Medulla oblongata (tissue), 1 donor: ENCODE results near the gene LACTBL1.

Experiments
- DNase-seq: peaks from one replicate; pipeline ENCODE4 v3.0.0-alpha.2; 2015; ENCODE audit errors: extremely low spot score

The LACTBL1 gene

GRCh38 chr1:22944346-22945055, 28.2 kb downstream of the LACTBL1 start:
- DNase-seq, result no peak

DNA sequence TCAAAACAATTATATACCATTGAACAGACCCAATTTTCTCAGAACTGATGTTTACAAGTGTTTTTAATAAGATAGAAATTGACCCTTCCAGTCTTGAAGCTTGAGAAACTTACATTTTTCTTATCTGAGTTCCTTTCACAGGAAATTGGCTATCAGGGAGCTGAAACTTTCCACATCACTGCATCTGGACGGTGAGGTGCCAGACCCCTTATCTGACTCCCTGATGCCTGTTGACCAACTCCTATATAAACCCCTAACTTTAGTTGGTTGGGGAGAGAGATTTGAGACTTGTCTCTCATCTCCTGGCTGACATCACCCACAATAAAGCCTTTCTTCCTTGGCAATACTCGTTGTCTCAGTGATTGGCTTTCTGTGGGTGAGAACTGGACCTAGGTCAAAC, 31.4 kb downstream of the LACTBL1 start:
- no peak for DNase-seq

DNA sequence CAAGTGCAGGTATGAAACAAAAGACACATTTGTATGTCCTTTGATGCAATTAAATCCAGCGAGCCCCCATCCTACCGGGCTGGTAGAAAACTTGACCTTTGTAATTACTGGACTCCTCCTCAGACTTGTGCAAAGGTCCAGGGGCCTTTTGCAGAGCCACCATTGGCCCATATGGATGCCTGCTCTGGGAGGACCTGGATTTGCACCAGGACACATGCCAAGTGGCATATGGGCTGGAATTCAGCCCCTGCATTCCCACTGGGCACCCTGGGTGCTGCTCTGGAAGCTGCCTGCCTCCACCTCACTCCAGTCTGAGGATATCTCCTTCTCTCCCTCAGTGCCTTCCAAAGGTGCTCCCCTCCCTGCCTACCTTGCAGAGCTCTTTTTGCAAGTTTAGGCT, 36.0 kb downstream of the LACTBL1 start:
- no peak for DNase-seq

- DNase-seq, result no peak
Observed at GRCh38 chr1:22935433-22935832, 37.2 kb downstream of the LACTBL1 start.

DNA sequence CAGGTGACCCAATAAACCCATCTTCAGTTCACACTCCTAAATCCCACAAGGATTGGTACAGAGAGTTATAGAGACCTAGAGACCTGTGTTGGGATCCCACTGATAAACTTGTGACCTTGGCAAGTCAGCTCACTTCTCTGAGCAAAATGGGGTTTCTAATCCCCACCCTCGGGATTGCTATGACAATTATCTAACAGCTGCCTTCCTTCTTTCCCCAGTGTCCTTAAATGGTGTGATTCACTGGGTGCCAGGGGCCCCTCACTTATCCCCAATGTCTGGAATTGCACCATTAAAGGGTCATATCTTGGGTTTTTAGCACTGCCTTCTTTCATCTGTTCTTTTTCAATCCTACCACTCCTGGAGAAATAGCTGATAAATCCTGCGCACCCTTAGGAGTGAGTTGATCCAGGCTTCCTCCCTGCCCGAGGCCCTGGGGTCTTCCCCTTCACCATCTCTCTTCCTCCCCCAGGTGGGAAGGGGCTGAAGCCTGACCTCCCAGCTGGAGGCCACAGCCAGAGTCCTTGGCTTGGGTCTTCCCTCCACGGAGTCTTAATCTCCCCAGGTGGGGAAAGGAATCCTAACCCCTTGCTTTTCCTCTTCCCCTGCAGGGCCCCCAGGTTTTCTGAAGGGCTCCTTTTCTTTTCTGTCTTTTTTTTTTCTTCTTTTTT, 39.7 kb downstream of the LACTBL1 start:
- no peak for DNase-seq

DNA sequence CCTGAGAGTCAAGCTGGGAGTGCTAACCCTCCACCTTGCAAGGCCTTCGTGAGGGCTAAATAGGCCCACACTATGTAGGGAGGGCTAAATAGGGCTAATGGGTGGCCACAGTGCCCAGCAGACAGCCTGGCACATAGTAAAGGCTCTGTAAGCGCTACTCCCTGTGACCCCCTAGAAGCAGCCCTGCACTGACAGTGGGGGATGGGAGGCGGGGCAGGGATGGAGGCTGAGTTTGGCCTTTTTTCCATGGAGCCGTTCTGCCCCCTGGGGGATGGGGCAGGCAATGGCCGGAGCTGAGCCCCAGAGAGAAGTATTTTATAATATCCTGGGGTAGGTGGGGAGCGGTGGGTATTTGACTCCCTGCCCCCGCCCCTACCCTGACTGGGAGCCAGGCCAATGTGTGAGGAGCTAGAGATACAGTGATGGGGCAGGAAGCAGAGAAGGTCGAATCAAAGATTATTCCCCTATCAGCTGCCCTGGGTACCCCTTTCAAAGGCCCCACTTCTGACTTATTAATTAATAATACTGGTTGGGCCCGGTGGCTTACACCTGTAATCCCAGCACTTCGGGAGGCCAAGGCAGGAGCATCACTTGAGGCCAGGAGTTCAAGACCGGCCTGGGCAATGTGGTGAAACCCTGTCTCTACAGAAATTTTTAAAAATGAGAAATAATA, 42.3 kb downstream of the LACTBL1 start:
- peak; percentile 54 for DNase-seq

GRCh38 chr1:22925111-22925510, 47.6 kb downstream of the LACTBL1 start:
- no peak for DNase-seq

GRCh38 chr1:22922640-22923039, 50.0 kb downstream of the LACTBL1 start:
- DNase-seq, result no peak

DNA sequence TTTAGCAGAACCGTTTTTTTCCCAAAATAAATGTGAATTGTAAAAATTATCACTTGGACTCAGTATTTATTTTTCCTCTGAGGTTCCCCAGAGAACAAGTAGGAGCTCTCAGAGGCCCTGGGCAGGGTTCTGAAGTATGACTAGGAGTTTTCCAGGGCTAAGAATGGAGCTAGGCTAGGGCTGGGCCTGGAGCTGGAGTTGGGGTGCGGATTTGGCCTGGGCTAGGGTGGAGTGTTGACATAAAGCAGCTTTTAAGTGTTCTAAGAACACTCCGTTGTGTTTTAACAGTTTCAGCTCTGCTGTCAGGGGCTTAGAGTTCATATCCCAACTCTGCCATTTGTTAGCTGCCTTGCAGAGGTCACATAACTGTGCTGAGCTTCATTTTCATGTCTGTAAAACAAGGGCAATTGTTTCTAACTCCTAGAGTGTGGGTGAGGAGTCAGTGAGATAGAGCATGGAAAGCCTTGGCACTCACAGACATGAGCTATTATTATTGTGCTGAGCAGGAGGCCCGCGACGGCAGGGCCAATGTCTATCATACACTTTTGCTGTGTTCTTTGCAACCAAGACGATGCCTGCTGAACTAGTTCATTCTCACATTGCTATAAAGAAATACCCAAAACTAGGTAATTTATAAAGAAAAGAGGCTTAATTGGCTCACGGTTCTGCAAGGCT, 51.1 kb downstream of the LACTBL1 start:
- DNase-seq, result no peak

- no peak for DNase-seq
Observed at GRCh38 chr1:22920734-22921451, 51.8 kb downstream of the LACTBL1 start.

DNA sequence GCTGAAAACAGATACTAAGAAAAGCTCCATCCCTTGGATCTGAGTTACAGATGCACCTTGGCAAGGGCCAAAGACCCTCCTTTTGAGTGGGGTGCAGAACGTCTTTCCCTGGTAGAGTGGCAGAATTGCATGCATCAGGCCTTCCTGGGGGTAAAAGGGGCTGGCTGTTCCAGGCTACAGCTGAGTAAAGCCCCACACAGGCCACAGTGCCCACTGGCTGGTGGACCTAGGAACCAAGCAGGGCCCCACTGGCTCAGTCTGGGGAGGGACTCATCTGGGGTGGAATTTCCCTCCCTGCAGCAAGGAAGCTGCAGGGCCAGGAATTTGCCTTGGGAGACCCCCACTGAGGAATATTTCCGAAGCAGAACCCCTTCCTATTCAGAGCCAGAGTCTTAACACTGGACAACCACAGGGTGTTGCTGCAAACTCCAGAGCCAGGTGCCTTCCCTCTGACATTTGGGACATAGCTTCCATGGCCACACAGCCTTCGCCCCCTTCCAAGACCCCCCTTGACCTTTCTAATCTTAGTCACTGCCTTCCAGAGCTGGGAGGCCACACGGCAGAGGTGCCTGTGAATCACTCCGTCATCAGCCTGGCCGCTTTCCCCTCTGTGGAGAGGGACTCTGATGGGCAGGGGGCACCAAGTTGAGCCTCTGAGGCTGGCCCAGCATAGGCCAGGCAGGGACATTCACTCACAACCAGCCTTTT, 52.5 kb downstream of the LACTBL1 start:
- no peak for DNase-seq

- DNase-seq, result no peak
Observed at GRCh38 chr1:22919341-22920025, 53.2 kb downstream of the LACTBL1 start.

DNA sequence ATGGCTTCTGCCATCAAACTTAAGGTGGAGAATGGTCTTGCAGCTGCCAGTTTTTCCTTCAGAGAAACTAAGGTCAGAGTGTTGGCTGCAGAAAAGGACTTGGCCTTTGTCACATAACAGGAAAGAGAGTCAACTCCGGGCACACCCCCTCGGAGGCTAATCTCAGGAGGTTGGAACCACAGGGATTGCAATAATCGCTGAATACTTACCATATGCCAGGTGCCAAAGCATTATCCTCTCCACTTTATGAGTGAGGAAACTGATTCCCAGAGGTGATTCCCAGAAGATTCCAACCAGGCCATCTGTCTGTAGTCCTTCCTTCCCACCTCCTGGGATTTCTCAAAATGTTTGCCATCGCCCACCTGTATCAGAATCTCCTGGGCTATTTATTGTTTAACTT, 54.0 kb downstream of the LACTBL1 start:
- DNase-seq, result no peak

DNA sequence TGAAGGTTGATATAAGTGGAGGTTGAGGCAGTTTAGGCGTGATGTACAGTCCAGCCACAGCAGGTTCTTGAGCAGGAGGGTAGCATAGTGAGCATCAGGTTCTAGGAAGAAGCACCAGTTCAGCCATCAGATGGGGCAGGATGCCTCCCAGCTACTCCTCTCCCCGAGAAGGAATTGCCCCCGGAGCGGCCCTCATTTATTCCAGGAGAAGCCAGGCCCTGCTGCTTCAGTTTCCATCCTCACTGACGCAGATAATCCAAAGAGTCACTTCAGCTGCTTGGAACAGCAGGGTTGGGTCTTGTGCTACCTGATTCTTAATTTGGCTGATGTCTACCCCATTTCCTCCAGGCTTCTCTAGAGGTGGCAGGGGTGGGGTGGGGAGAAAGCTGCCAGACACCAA, 54.7 kb downstream of the LACTBL1 start:
- no peak for DNase-seq

GRCh38 chr1:22916471-22916820, 56.2 kb downstream of the LACTBL1 start:
- peak; percentile 7 for DNase-seq

GRCh38 chr1:22915816-22916470, 56.7 kb downstream of the LACTBL1 start:
- DNase-seq, result no peak

GRCh38 chr1:22915231-22915630, 57.4 kb downstream of the LACTBL1 start:
- DNase-seq, result no peak

DNA sequence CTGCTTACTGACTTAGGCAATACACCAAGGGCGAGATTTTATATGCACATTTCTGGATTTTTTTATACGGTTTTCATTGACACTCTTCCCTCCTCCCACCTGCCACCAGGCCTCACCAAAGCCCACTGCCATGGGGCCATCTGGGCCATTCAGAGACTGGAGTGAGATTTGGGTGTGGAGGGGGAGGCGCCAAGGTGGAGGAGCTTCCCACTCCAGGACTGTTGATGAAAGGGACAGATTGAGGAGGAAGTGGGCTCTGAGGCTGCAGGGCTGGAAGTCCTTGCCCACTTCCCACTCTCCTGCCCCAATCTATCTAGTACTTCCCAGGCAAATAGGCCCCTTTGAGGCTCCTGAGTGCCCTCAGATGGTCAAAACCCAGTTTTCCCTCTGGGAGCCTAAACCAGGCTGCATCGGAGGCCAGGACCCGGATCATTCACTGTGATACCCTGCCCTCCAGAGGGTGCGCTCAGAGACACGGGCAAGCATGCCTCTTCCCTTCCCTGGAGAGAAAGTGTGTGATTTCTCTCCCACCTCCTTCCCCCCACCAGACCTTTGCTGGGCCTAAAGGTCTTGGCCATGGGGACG, 57.9 kb downstream of the LACTBL1 start:
- no peak for DNase-seq

DNA sequence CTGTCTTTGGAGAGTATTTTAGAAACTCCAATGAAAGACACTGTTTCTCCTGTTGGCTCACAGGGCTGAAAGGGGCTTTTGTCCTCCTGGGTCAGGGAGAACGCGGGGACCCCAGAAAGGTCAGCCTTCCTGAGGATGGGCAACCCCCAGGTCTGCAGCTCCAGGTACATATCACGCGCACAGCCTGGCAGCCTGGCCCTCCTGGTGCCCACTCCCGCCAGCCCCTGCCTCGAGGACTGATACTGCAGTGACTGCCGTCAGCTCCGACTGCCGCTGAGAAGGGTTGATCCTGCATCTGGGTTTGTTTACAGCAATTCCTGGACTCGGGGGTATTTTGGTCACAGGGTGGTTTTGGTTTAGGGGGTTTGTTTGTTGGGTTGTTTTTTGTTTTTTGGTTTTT, 58.5 kb downstream of the LACTBL1 start:
- DNase-seq, result no peak
